GM21390 (cell line): ENCODE data around the gene HYI.

Experiments
- ATAC-seq: cut with Tn5 transposase; IDR thresholded peaks from one replicate; pipeline ENCODE4 v1.9.1; 2021; ENCODE audit not compliant: unreplicated experiment

Gene HYI

GRCh38 chr1:43445606-43446387, 7.9 kb downstream of the HYI start:
- no peak for ATAC-seq

- ATAC-seq = no peak
These were observed 8.9 kb downstream of the HYI start for GRCh38 chr1:43444836-43445235.

- ATAC-seq = no peak
These were observed 9.4 kb downstream of the HYI start for GRCh38 chr1:43444151-43444828.

GRCh38 chr1:43443197-43443946, 10.4 kb downstream of the HYI start:
- no peak for ATAC-seq

GRCh38 chr1:43442756-43443155, 11.0 kb downstream of the HYI start:
- no peak for ATAC-seq

GRCh38 chr1:43441894-43442637, 11.7 kb downstream of the HYI start:
- no peak for ATAC-seq

- no peak for ATAC-seq
These were observed 12.4 kb downstream of the HYI start for GRCh38 chr1:43441166-43441893.

GRCh38 chr1:43440358-43440757, 13.4 kb downstream of the HYI start:
- no peak for ATAC-seq

- no peak for ATAC-seq
These were observed 13.9 kb downstream of the HYI start for GRCh38 chr1:43439781-43440180.

GRCh38 chr1:43438953-43439581, 14.7 kb downstream of the HYI start:
- ATAC-seq = no peak

- ATAC-seq = no peak
These were observed 15.2 kb downstream of the HYI start for GRCh38 chr1:43438576-43438952.

GRCh38 chr1:43438006-43438405, 15.7 kb downstream of the HYI start:
- ATAC-seq = no peak

GRCh38 chr1:43437031-43437973, 16.4 kb downstream of the HYI start:
- no peak for ATAC-seq

GRCh38 chr1:43436371-43436770, 17.4 kb downstream of the HYI start:
- ATAC-seq = no peak

- no peak for ATAC-seq
These were observed 18.3 kb downstream of the HYI start for GRCh38 chr1:43435146-43436145.

GRCh38 chr1:43434256-43434655, 19.5 kb downstream of the HYI start:
- ATAC-seq = no peak

GRCh38 chr1:43432907-43433306, 20.8 kb downstream of the HYI start:
- no peak for ATAC-seq
